Left ventricle myocardium inferior (tissue), 1 donor: ENCODE measurements around the gene GAD2. TPM values are rescaled to one million over a fixed set of nuclear protein-coding genes. Genes with fewer than 3 reads are reported as not detected.

Experiments used
- DNase-seq: peaks from one replicate; pipeline ENCODE4 v3.0.0-alpha.2; 2020
- H3K27ac ChIP-seq: fragments of 200-600 bp; replicated peaks from 2 replicates; pipeline ENCODE4 v1.8.0; 2021
- H3K27me3 ChIP-seq: fragments of 200-600 bp; 2 replicates; pipeline ENCODE4 v1.8.0; 2021; ENCODE audit warnings: low read depth
- H3K36me3 ChIP-seq: fragments of 200-600 bp; 2 replicates; pipeline ENCODE4 v1.8.0; 2021
- H3K4me1 ChIP-seq: fragments of 200-600 bp; 2 replicates; pipeline ENCODE4 v1.8.0; 2021
- H3K4me3 ChIP-seq: fragments of 200-600 bp; 2 replicates; pipeline ENCODE4 v1.8.0; 2021; ENCODE audit warnings: mild to moderate bottlenecking, moderate library complexity
- H3K9me3 ChIP-seq: fragments of 200-600 bp; replicated peaks from 2 replicates; pipeline ENCODE4 v1.8.0; 2021
- CTCF ChIP-seq: fragments of 200-600 bp; IDR thresholded peaks from 2 replicates; pipeline ENCODE4 v1.8.0; 2021; ENCODE audit warnings: antibody characterized with exemption, mild to moderate bottlenecking, borderline replicate concordance
- intact Hi-C: fragments of 100-400 bp; cut with micrococcal nuclease; formaldehyde crosslinking; loops from one replicate; pipeline ENCODE4 v1.11.0; 2022
- total RNA-seq: library from RNA; stranded (reverse); fragmentation: NEBNext Ultra II Directional; extraction: Animal tissue kit (Norgen Biotek cat#: 25700); gene quantifications from one replicate; pipeline ENCODE4 v1.2.1, GENCODE V29; 2021
- donor health status: DM: no; HTN: yes; CAD: no; lungs with severe emphysema.

Gene GAD2
- total RNA-seq, 1 donor from 2014 or later, result not detected

DNA sequence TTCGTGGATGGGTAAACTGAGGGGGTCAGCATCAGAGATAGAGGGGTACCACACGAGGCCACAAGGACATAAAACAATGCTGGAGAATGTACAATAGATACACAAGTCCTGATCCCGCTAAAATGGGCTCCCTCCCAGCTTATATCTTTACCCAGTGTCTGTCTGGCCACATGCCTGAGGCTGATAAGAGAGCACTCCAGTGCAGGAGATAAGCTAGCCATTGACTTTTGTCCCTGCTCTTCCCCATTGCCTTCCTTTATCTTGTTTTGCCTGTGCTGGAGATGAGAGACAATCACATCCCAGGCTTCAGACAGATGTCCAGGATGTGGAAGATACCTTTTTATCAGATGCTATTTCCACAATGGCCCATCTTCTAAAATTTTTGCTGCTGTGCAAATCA, 6.0 kb downstream of the GAD2 start:
- Histone ChIP-seq H3K27ac (no peak overlapping the region), H3K36me3 (no peaks in the 10 kb centered on the region), H3K4me3 (no peak overlapping the region), H3K9me3 (no peaks in the 10 kb centered on the region), H3K27me3 (peaks cover 98% of the 10 kb centered on the region), H3K4me1 (peaks cover 7% of the 10 kb centered on the region)
- intact Hi-C loops, result no loop called here
- DNase-seq, result no peak
- TF ChIP-seq CTCF, result no peak

DNA sequence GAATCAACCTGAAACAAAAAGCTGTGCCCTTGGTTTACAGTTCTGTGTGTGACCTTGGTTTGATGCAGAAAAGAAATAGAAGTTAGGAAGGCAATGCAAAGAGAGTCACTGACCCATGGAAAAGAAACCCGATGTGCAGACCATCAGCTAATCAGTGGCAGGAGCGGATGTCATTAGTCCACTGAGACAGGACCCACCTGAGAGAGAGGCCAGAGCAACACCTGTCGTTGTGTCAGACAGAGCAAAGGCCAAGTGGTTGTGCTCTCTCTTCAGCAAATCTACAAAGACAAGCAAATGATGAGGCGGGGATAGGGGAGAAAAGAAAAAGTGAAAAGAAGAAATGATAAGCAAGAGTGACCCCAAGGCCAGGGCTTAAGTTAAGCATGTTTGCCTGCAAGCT, 8.7 kb downstream of the GAD2 start:
- Histone ChIP-seq H3K36me3 (no peaks in the 10 kb centered on the region), H3K4me1 (no peaks in the 10 kb centered on the region)
- no peak for TF ChIP-seq CTCF

GRCh38 chr10:26227786-26228185, 11.2 kb downstream of the GAD2 start:
- no peak overlapping the region for H3K27ac ChIP-seq
- H3K36me3 ChIP-seq, result no peaks in the 10 kb centered on the region
- no peaks in the 10 kb centered on the region for H3K4me1 ChIP-seq
- H3K4me3 ChIP-seq, result no peak overlapping the region
- peaks cover 67% of the 10 kb centered on the region for H3K27me3 ChIP-seq
- no peaks in the 10 kb centered on the region for H3K9me3 ChIP-seq
- DNase-seq, result no peak
- intact Hi-C loops, result no loop called here
- no peak for TF ChIP-seq CTCF

More for the DNA sequence above, 8.7 kb downstream of the GAD2 start:
- intact Hi-C loops, result no loop called here
- no peak for DNase-seq
- Histone ChIP-seq H3K27ac (no peak overlapping the region), H3K4me3 (no peak overlapping the region), H3K27me3 (peaks cover 91% of the 10 kb centered on the region), H3K9me3 (no peaks in the 10 kb centered on the region)

- Histone ChIP-seq H3K9me3 (no peaks in the 10 kb centered on the region), H3K27ac (no peak overlapping the region), H3K36me3 (no peaks in the 10 kb centered on the region), H3K4me3 (no peak overlapping the region), H3K4me1 (no peaks in the 10 kb centered on the region), H3K27me3 (peaks cover 28% of the 10 kb centered on the region)
- DNase-seq, result no peak
- intact Hi-C loops, result no loop called here
- no peak for TF ChIP-seq CTCF
Observed at GRCh38 chr10:26232174-26232573, 15.6 kb downstream of the GAD2 start.

- no peaks in the 10 kb centered on the region for H3K36me3 ChIP-seq
- no peak overlapping the region for H3K4me3 ChIP-seq
- intact Hi-C loops, result no loop called here
- TF ChIP-seq CTCF, result no peak
- no peak for DNase-seq
- peaks cover 4% of the 10 kb centered on the region for H3K27me3 ChIP-seq
- H3K27ac ChIP-seq, result no peak overlapping the region
- H3K4me1 ChIP-seq, result no peaks in the 10 kb centered on the region
- no peaks in the 10 kb centered on the region for H3K9me3 ChIP-seq
Observed at GRCh38 chr10:26235761-26236160, 19.2 kb downstream of the GAD2 start.

GRCh38 chr10:26238378-26238777, 21.8 kb downstream of the GAD2 start:
- Histone ChIP-seq H3K4me3 (no peak overlapping the region), H3K27me3 (peaks cover 4% of the 10 kb centered on the region), H3K9me3 (no peaks in the 10 kb centered on the region), H3K36me3 (no peaks in the 10 kb centered on the region), H3K4me1 (no peaks in the 10 kb centered on the region), H3K27ac (no peak overlapping the region)
- intact Hi-C loops, result no loop called here
- no peak for DNase-seq
- TF ChIP-seq CTCF, result no peak
